Progenitor cell of endocrine pancreas (in vitro differentiated cells): Measurements from ENCODE around the gene NMBR. TPM values are rescaled to one million over a fixed set of nuclear protein-coding genes. Genes with fewer than 3 reads are reported as not detected.
"Not testable (repeated sequence)": the region's sequence is repeated elsewhere in the genome, so short reads cannot be mapped to it uniquely, and the experiment has no call there.

Experiments
- DNase-seq: peaks from one replicate; pipeline ENCODE4 v3.0.0; 2021; ENCODE audit warnings: low spot score; ENCODE audit not compliant: unreplicated experiment
- H3K27ac Mint-ChIP-seq: 2 replicates; pipeline ENCODE4 v1.8.0; 2021; ENCODE audit warnings: mild to moderate bottlenecking, moderate library complexity, mixed read lengths
- H3K27me3 Mint-ChIP-seq: 2 replicates; pipeline ENCODE4 v1.8.0; 2021; ENCODE audit warnings: mixed read lengths
- H3K36me3 Mint-ChIP-seq: 2 replicates; pipeline ENCODE4 v1.8.0; 2022; ENCODE audit warnings: mixed read lengths; ENCODE audit not compliant: insufficient read depth
- H3K4me1 Mint-ChIP-seq: 2 replicates; pipeline ENCODE4 v1.8.0; 2021; ENCODE audit warnings: low read depth, mixed read lengths
- H3K4me3 Mint-ChIP-seq: 2 replicates; pipeline ENCODE4 v1.8.0; 2021; ENCODE audit warnings: low read depth, mild to moderate bottlenecking, moderate library complexity, mixed read lengths
- H3K9me3 Mint-ChIP-seq: 2 replicates; pipeline ENCODE4 v1.8.0; 2021; ENCODE audit warnings: low read depth, mixed read lengths
- CTCF ChIP-seq: fragments of 200-600 bp; sonication (generic); IDR thresholded peaks from one replicate; pipeline ENCODE4 v1.5.0; 2021; ENCODE audit warnings: antibody characterized with exemption, mild to moderate bottlenecking; ENCODE audit not compliant: unreplicated experiment
- total RNA-seq: library from RNA; stranded (reverse); gene quantifications from 2 replicates; pipeline ENCODE4 v1.2.1, GENCODE V29; 2021

NMBR gene
- total RNA-seq, 1 donor from 2014 or later, result 0.74 TPM

- TF ChIP-seq CTCF, result no peak
- H3K9me3 Mint-ChIP-seq, result no peaks in the 10 kb centered on the region
- no peak overlapping the region for H3K27ac Mint-ChIP-seq
- H3K4me1 Mint-ChIP-seq, result no peaks in the 10 kb centered on the region
- H3K27me3 Mint-ChIP-seq, result peaks cover 4% of the 10 kb centered on the region
- no peaks in the 10 kb centered on the region for H3K36me3 Mint-ChIP-seq
- no peak for DNase-seq
- no peak overlapping the region for H3K4me3 Mint-ChIP-seq
Measured at GRCh38 chr6:142118328-142118727, 28.6 kb downstream of the NMBR start.

- no peak overlapping the region for H3K4me3 Mint-ChIP-seq
- H3K27ac Mint-ChIP-seq, result no peak overlapping the region
- H3K9me3 Mint-ChIP-seq, result no peaks in the 10 kb centered on the region
- no peaks in the 10 kb centered on the region for H3K4me1 Mint-ChIP-seq
- H3K27me3 Mint-ChIP-seq, result no peaks in the 10 kb centered on the region
- no peaks in the 10 kb centered on the region for H3K36me3 Mint-ChIP-seq
- no peak for DNase-seq
- TF ChIP-seq CTCF, result no peak
Measured at GRCh38 chr6:142117366-142117765, 29.6 kb downstream of the NMBR start.

- Mint-ChIP-seq H3K27me3 (no peaks in the 10 kb centered on the region), H3K27ac (no peak overlapping the region), H3K9me3 (no peaks in the 10 kb centered on the region), H3K4me3 (no peak overlapping the region), H3K36me3 (no peaks in the 10 kb centered on the region), H3K4me1 (no peaks in the 10 kb centered on the region)
- peak; percentile 52 for DNase-seq
- TF ChIP-seq CTCF, result peak; percentile 85
Measured at GRCh38 chr6:142112451-142113061, 34.4 kb downstream of the NMBR start.

- H3K4me3 Mint-ChIP-seq, H3K27ac Mint-ChIP-seq, H3K36me3 Mint-ChIP-seq, H3K9me3 Mint-ChIP-seq, H3K27me3 Mint-ChIP-seq, DNase-seq, H3K4me1 Mint-ChIP-seq: not testable (repeated sequence)
Measured at GRCh38 chr6:142110820-142111219, 36.1 kb downstream of the NMBR start.

GRCh38 chr6:142104820-142105219, 42.1 kb downstream of the NMBR start:
- H3K36me3 Mint-ChIP-seq, H3K27ac Mint-ChIP-seq, H3K27me3 Mint-ChIP-seq, H3K9me3 Mint-ChIP-seq, DNase-seq, H3K4me3 Mint-ChIP-seq, H3K4me1 Mint-ChIP-seq: not testable (repeated sequence)

GRCh38 chr6:142088858-142089216, 58.1 kb downstream of the NMBR start:
- peak; percentile 51 for DNase-seq
- H3K36me3 Mint-ChIP-seq, result no peaks in the 10 kb centered on the region
- no peaks in the 10 kb centered on the region for H3K9me3 Mint-ChIP-seq
- H3K4me1 Mint-ChIP-seq, result no peaks in the 10 kb centered on the region
- TF ChIP-seq CTCF, result no peak
- no peak overlapping the region for H3K27ac Mint-ChIP-seq
- H3K4me3 Mint-ChIP-seq, result no peak overlapping the region
- peaks cover 11% of the 10 kb centered on the region for H3K27me3 Mint-ChIP-seq
